ENCODE data around the gene HDAC7.

Gene HDAC7

DNA sequence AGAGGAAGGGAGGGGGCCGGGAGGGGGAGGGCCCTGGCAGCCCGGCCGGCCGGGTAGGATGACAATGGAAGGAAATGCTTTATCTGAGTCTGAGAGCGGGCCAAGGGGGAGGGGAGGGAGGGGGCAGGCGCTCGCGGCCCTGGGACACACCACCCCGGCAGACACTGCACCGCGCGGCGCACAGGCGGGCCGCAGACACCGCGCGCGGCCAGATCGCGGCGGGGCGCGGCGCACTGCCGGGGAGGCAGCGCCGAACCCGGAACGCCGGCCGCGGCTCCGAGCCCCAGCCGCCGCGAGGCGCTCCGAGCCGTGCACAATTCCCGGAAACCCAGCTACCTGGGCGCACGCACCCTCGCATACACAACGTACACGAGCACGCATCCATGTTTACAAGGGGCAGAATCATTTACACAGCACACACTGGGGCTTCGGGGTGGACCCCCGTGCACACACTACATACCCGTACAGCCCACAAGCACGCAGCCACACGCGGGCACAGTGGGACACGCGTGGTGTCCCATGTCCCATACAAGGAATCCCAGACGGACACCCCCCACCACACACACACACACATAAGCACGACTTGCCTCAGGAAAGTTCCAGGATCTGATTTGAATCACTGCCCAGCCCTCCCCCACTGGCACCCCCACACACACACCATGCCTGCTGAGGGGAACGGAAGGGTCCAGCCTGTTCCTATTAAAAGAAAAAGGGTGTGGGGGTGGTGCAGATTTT lies at the start of gene HDAC7:
Gene HDAC7, minus strand, starts transcription at position 8 of the 735 bp plus-strand sequence. CDS start 118 bp downstream, outside the sequence.
- DNase-seq (ENCODE audit: low spot score), result peak; percentile 84

DNA sequence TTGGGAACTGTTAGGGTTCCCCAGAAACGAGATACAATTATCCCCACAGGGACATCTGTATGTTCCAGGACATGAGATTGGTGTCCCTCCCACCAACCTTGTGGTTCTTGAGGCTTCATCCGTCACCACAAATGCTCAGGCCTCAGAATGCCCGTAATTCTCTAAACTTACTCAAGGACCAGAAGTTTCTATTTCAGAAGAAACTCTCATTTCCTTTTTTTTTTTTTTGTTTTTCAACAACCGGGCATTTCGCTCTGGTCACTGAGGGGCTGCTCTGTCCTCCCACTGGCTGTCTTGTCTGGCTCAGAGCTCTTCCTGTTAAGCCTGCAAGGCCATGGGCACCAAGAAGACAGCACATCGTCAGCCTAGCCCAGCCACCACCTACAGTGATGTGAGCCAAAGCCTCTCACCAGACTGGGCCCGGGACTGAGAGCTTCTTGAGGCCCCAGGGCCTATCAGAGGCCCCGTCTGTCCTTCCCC lies 48.9 kb upstream of the HDAC7 start:
- no peak for DNase-seq (ENCODE audit: low spot score)

DNA sequence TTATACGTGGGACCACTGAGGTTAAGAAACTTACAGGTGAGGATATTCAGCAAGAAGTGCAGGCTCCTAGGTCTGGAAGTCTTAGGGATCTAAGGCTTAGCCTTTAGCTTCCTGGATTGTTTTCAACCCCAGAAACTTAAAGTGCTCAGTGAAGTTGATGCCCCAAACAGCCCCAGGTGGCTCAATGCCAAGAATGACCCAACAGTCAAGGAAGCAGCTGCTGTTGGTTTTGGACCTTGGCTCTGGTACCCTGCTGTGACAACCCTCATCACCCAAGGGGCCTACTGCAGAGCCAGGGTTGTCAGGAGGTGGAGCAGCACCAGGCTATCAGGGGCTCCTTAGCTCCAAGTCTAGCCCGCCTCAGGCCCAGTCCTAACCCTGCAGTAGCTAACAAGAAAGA lies 48.3 kb upstream of the HDAC7 start:
- DNase-seq (ENCODE audit: low spot score), result no peak

DNA sequence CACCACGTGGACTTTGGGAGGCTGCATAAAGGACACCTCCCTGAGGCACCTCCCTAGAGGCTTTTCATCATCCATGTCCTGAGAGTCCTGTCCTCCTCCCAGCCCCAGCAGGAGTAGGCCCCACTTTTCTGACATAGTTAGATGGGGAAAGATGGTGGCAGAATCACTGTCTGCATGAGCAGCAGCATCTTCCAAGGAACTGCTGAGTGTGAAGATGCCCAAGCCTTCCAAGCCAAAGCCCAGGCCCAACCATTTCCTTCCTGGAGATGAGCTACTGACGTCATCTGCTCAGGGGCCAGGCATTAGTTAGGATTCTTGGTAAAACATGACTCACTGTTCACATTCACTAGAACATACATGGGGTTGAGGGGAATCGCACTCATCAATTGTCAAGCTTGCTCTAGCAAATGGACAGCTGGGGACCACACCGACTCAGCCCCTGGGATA lies 47.8 kb upstream of the HDAC7 start:
- DNase-seq (ENCODE audit: low spot score), result peak; percentile 57

DNA sequence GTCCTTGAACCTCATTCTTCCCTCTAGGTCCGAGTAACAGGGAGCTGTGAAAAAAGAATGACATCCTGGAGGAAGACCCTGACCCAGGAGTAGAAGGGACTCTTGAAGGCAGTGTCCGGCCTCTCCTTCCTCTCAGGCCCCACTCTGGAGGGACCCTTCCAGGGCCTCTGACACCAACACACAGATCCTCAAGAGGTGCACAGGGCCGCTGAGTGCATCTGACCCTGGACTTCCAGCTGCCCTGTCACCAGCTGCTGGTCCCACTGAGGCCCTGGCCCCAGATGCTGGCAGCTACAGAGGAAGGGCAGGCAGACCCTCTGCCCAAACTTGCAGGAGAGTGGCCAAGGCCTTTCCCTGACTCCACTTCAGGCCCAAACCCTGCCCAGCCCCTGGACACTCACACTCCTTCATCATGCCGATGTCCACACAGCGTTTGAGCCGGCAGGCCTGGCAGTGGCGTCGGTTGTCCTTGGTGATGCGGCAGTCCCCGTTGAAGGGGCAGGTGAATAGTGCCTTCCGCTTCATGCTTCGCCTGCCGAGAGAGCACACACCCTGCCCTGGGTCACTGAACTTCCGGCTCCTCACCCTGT lies 45.0 kb upstream of the HDAC7 start:
- no peak for DNase-seq (ENCODE audit: low spot score)

DNA sequence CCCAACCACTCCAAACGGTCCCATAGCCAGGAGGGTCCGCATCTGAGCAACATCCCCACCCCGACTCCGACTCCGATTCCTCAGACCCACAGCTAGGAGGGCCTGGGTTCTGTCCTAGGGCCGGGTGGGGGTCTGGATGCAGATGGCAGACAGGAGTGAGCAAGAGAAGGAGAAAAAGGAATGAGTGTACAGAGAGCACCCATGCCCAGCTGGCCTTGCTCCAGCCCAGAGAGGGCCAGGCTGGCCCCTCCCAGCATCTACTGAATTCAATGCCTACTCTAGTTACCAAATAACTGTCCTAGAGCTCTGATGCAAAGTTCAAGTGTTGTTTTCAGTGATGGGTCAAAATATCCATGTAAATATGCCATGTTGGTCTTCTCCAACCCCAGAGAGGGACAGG lies 44.3 kb upstream of the HDAC7 start:
- no peak for DNase-seq (ENCODE audit: low spot score)

DNA sequence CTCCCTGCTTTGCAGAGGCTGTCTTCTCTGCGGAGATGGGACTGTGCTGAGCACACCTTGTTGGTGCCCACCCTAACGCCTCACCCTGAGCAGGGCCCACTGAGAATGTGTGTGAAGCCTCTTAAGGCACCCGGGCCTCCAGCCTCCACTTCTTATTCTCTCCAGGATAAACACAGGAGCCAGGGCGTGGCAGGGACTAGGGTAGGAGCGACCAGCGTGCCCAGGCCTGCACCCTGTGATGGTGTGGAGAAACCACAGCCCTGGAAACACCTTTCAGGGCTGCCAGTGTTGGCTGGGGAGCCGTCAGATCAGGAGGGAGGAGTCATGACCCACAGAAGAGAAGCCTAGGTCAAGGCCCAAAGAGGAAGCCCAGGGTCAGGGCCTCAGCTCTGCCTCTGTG lies 43.8 kb upstream of the HDAC7 start:
- DNase-seq (ENCODE audit: low spot score), result no peak

DNA sequence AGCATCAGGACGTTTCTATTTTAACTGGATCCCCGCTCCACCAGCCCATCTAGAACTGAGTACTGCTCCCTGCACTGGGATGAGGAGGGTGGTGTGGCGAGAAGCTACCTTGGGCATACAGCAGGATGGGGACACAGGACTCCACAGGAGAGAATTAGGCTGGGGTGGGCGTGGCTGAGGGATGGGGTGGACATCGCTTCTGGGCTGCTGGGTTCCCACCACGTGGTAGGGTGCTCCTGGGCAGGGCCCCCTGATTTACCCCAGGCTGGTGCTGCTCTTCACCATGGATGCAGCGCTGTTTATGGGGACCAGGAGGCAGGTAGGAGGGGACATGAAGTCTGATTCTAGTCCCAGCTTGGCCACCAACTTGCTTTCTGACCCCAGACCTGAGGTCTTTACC lies 43.2 kb upstream of the HDAC7 start:
- DNase-seq (ENCODE audit: low spot score), result no peak

DNA sequence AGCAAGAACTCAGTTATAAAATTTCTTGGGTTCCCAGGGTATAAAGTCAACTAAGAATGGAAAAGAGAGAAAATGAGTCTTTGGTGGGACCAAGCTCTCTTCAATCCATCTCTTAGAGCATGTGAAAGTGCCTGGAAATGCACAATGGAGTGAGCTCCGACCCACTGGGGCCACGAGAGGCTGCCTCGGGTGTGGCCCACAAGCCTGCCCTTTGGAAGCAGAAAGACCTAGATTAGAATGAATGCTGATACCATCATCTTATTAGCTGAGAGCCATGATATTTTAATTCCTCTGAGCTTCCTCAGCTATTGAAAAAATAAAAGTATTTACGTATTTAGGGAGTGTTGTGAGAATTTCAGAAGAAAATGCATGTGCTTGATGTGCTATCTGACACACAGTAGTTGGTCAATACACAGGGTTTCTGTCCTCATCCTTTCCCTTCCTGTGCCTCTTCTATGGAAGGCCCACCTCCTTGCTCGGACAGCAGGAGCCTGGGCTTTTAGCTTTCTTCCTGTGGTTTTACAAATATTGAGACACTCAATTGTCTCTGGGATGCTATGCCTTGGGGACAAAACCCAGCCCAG lies 42.6 kb upstream of the HDAC7 start:
- DNase-seq (ENCODE audit: low spot score), result no peak

DNA sequence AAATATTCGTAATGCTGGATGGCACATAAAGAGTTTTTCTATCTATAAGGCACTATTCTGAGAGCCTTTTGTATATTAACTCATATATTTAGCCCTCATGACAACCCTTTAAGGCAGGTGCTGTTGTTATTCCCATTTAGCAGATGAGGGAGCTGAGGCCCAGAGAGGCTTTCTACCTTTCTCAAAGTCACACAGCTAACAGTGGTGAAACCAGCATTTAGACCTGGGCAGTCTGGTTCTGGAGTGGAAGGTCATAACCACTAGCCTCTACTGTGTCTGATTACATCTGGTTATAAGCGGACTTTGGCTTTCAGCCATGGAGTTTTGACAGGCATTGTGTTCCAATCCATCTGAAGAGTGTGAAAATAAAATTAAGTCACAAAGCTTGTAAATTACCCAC lies 41.2 kb upstream of the HDAC7 start:
- no peak for DNase-seq (ENCODE audit: low spot score)

DNA sequence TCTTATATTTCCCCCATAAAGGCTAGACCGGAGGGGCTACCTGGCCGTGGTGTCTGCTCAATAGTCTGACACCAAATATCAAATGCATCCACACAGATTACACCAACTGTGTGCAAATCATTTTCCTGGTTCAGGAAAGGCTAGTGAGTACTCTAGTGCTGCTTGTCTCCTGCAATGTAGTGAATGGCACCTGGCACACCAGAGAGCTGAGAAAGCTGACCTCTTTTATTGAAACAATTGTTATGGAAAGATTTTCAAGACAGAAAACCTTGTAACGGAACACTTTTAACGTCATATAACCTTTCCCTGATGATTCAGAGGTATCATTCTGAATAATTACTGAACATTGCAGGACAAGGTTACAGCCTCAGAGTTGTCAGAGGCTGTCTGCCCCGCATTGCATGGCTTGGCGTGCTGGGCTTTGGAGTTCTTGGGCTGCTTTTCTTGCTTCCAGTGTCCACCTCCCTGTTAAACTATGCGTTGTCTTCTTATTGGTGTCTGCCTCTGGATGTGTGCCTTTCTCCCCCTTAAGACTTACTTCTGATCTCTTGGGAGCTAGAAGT lies 40.7 kb upstream of the HDAC7 start:
- no peak for DNase-seq (ENCODE audit: low spot score)

DNA sequence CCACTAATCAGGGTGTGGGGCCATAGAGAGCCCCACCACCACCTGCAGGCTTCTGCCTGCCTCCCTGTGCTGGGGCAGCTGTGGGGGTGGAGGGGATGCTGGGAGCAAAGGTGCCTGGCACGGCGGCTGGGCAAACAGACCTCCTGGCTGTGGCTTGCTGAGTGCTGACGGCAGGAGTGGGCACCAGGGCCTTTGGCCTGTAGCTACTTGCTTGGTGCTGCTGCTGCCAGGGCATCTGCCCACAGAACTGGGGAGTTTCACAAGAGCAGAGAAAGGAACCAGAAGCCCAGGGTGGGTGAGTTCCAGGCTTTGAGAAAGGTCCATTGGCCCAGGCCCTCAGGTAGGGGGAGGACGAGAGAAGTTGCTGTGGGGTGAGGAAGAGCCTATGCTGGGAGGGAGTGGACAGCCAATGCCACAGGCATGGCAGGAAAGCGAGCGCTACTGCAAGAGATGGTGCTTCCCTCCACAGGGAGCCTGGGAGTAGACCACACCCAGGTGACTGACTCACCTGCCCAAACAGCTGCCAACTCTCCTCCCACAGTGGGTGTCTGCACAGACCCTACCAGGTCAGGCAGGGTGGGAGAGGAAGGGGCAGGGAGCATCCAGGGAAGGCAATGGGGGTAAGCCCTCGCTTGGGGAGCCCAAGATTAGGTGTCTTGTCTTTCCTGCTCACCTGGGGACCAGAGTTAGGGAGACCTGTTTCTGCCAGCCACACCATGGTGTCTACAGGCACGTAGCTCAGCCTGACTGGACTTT lies 39.0 kb upstream of the HDAC7 start:
- DNase-seq (ENCODE audit: low spot score), result peak; percentile 26

DNA sequence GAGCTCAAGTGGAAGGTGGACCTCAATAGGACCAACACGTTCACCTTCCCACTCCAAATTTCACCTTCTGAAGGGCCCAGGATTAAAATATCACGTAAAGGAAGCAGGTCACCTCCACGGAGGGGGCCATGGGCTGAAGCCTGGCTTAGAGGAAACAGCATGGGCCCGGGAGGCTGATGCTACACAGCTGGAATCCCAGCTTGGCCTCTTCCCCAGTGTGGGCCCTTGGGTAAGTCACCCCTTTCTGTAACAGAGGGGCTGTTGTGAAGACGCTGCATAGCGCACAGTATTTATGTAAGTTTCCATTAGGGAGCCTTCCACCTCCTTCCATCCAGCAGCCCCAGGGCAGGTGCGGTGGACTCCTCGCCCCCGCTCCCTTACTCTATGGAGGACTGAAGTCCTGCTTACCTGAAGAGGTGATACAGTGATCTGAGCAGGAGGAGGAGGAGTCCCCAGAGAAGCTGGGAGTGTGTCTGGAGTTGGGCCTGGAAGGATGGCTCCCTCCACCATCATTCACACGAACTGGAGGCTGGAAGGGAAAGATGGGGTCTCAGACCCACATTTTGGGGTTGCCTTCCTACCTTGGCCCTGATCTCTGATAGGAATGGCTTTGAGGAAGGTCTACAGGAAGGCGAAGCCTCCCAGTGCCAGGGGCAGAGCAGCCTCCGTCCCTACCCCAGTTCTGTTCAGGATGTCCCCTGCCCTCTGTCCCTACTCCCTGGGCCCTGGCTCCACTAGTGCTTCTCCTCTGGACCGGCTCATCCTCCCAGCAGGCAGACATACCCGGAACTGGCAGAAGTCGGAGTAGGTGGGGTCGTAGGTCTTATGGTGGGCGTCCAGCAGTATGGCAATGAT lies 37.2 kb upstream of the HDAC7 start:
- no peak for DNase-seq (ENCODE audit: low spot score)

DNA sequence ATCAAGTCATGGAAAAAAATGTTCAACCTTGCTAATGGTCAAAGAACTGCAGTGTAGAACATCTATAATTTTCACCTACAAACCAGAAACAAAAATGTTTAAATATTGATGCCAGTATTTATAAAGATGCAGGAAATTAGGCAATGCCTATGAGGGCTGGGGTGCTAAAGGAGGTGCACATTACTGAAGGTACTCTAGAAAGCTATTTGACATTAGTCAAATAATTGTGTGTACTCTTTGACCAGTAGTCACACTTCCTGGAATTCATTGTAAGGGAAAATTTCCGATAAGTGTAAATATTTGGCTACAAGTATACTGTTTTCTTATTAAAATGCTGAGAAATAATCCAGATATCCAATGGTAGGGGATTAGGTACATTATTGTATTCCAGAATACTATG lies 36.4 kb upstream of the HDAC7 start:
- DNase-seq (ENCODE audit: low spot score), result no peak

DNA sequence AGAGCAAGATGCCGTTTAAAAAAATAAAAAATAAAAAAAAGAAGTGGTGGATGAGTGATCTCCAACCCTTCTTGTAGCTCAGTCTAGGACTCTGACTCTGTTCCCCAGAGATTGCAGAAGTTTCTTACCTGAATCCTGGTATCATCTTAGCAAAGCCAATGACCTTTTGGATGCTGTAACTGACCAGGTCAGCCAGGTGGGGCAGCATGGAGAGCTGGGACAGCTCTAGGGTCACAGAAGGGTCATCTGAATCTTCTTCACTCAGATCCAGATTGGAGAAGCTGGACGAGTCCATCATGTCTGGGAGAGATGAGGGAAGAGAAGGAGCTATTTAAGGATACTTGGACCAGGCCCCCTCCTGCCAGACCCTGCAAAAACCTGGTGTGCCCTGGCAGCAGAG lies 35.8 kb upstream of the HDAC7 start:
- no peak for DNase-seq (ENCODE audit: low spot score)

DNA sequence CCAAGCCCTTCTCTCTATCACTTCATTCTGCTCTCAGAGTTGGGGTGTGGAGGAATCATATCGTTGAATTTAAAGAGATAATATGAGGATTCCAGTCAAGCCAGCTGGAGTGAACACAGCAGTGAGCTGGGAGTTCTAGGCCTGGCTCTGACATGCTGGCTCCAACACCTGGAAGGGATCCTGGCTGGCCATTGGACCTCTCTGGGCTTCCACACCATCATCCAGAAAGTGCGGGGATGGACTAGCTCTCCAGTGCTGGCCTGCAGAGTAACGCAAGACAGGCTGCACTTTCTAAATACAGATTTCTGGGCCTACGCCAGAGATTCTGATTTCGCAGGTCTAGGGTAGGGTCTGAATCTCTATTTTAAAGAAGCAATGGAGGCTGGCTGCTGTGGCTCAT lies 34.8 kb upstream of the HDAC7 start:
- no peak for DNase-seq (ENCODE audit: low spot score)

DNA sequence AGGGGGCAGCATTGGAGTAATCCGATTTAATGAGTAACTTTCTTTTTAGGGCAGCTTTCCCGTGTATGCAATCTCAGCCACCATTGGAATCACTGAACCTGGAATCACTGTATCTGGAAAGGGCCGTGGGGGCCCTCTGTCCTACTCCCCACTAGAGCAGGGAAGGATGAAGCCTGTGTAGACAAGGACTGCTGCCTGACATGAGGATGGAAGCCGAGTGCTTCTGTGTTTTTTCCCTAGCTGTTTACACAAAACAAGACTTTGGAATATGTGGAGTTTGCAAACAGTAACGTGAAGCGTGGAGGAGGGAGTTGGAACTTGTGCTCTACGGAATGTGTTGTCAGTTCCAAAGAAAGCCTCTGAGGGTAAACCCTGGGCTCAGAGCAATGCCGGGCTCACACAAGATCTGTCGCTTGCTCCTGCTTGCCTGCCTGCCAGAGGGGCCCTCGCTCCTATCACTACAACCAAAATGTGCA lies 32.4 kb upstream of the HDAC7 start:
- DNase-seq (ENCODE audit: low spot score), result no peak

DNA sequence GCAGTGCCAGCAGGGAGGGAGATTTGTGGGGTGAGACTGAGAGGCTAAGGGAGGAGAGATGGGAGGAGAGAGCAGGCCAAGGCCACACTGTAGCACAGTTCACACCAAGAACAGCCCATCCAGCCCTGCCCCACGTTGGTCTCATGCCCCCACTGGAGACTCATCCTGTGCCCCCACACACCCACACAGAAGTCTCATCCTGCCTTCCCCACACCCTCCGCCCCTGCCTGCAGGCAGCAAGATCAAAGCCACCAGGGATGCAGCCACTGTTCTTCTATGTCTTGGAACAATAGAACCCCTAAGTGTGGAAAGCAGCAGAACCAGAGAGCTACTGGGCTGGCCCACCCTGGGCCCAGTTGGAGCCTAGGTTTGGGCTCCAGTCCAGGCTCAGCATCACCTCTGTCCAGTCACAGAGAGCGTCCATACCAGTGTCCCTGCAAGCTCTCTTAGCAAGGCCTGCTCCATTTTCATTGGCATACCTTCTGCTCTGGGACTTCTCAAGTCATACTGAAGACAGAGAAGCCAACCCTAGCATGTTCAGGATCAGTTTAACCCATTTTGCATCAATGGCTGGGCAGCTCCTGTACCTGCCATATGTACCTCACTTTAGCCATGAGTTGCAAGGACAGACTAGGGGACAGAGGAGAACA lies 31.7 kb upstream of the HDAC7 start:
- DNase-seq (ENCODE audit: low spot score), result no peak

DNA sequence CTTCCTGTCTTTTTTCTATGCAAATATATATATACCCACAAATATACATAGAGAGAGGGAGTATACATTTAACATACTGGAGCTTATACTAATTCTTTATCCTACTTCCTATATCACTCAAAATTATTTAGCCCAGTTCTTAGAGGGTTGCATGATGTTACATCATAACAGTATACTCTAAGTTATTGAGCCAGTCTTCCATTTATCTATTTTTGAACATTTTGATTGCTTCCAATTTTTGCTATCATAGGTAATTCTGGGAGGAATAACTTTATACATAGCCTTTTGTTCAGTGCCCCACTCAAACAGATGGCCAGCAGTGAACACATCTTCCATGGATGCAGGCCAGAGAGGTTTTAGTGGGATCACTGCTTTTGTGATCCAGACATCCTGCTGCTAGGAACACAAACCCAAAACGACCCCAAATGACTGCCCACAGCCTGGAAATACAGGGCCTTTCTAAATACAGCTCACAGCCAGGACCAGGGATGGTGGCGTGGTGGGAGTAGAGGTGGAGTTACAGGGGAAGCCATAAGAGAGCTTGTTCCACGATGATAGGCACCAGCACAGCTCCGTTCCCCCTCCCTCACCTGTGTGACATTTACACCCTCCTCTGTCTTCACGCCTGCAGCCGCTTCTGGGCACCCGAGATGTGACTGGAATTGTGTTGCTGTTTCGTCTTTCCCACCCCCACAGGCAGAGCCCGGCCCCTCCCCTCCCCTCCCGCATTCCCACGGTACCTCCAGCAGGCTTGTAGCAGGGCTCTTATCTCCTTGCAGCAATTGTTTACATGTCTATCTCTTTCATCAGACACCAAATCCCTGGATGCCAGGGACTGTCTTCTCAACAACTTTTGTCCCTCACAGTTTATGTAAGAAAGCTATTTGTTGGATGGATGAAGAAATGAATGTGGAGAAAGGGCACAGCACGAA lies 30.7 kb upstream of the HDAC7 start:
- no peak for DNase-seq (ENCODE audit: low spot score)

DNA sequence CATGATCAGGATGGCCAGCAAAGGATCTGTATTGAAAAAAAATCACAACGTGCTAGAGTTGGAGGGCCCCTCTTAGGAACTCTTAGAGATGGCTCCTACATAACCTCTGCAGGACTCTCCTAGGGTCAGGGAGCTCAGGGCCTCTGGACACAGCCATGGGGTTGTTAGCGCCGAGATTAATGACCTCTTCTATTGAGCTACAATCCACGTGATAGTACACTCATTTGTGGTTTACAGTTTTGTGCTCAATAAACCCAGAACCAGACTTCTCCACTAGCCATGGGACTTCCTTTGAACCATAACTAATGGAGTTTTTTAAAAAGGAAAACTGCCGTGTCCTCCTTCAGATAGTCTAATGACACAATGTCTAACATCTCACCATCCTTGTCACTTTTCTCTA lies 29.6 kb upstream of the HDAC7 start:
- no peak for DNase-seq (ENCODE audit: low spot score)
